Globus pallidus (tissue), 1 donor: ENCODE results near the gene TNS2.
A peak's percentile ranks its signal among the peaks of the same experiment; 100 is the strongest.

ENCODE experiments used
- DNase-seq: peaks from one replicate; pipeline ENCODE4 v3.0.0-alpha.2; 2015; ENCODE audit warnings: low spot score

TNS2 gene

GRCh38 chr12:53042607-53043454 is 7.0 kb upstream of the TNS2 start:
- DNase-seq = no peak

GRCh38 chr12:53044052-53044581 is 5.7 kb upstream of the TNS2 start:
- peak; percentile 90 for DNase-seq

GRCh38 chr12:53044896-53045695 is 4.8 kb upstream of the TNS2 start:
- DNase-seq = no peak

GRCh38 chr12:53045696-53046045 is 4.2 kb upstream of the TNS2 start:
- no peak for DNase-seq

GRCh38 chr12:53046655-53047220 is 3.1 kb upstream of the TNS2 start:
- DNase-seq = peak; percentile 92

- DNase-seq = peak; percentile 77
Measured at GRCh38 chr12:53047221-53048032, 2.4 kb upstream of the TNS2 start.

- DNase-seq = peak; percentile 74
Measured at GRCh38 chr12:53048033-53048779, 1.7 kb upstream of the TNS2 start.

GRCh38 chr12:53048780-53049401 is 974 bp upstream of the TNS2 start:
- DNase-seq = peak; percentile 60

GRCh38 chr12:53050426-53051057 is 677 bp downstream of the TNS2 start:
- DNase-seq = no peak

- DNase-seq = peak; percentile 98
Measured at GRCh38 chr12:53051058-53051880, 1.4 kb downstream of the TNS2 start.

- no peak for DNase-seq
Measured at GRCh38 chr12:53051881-53052412, 2.1 kb downstream of the TNS2 start.

- DNase-seq = peak; percentile 97
Measured at GRCh38 chr12:53052419-53053217, 2.8 kb downstream of the TNS2 start.

- DNase-seq = peak; percentile 81
Measured at GRCh38 chr12:53053218-53054111, 3.6 kb downstream of the TNS2 start.

- DNase-seq = peak; percentile 97
Measured at GRCh38 chr12:53054112-53054878, 4.4 kb downstream of the TNS2 start.

- DNase-seq = no peak
Measured at GRCh38 chr12:53055471-53056266, 5.8 kb downstream of the TNS2 start.
